ENCODE data around the gene TEX13D. TPM values are rescaled to one million over a fixed set of nuclear protein-coding genes. Genes with fewer than 3 reads are reported as not detected.

The TEX13D gene
- total and polyA plus RNA-seq, 2 donors (not counting 3 experiments of a cell fraction or from before 2014, with no cell fraction given), result not detected

GRCh38 chrX:124300405-124300804 lies 32.1 kb upstream of the TEX13D start:
- Histone ChIP-seq H3K4me3 (replicated peaks in 1 of 3; ENCODE audit: insufficient read depth in 1 of 3, low read depth in 1 of 3, low read length in 3 of 3) (no peak overlapping the region), H4K20me1 (replicated peaks; ENCODE audit: control insufficient read depth, extremely low read depth, insufficient read depth, low read length) (no peaks in the 10 kb centered on the region), H3K79me2 (ENCODE audit: control insufficient read depth, insufficient read depth, low read length) (no peaks in the 10 kb centered on the region), H3K27me3 (ENCODE audit: control insufficient read depth in 2 of 2, insufficient read depth in 2 of 2, low read length in 2 of 2) (no peaks in the 10 kb centered on the region), H3K27ac (ENCODE audit: insufficient read depth, low read depth, low read length) (no peak overlapping the region), H3K36me3 (ENCODE audit: control insufficient read depth in 2 of 2, extremely low read depth in 1 of 2, insufficient read depth in 2 of 2, low read length in 2 of 2) (no peaks in the 10 kb centered on the region), H3K9me1 (replicated peaks; ENCODE audit: control insufficient read depth, extremely low read depth, insufficient read depth, low read length) (no peaks in the 10 kb centered on the region), H3K9me3 (replicated peaks; ENCODE audit: control insufficient read depth, insufficient read depth, low read length) (no peaks in the 10 kb centered on the region), H2AFZ (ENCODE audit: low read depth, low read length) (no peak overlapping the region), H3K4me1 (ENCODE audit: control insufficient read depth, extremely low read depth, insufficient read depth, low read length) (no peaks in the 10 kb centered on the region), H3K9ac (replicated peaks; ENCODE audit: extremely low read depth, insufficient read depth, low read length) (no peak overlapping the region), H3K4me2 (ENCODE audit: insufficient read depth, low read length) (no peak overlapping the region)
- no peak for DNase-seq (ENCODE audit: low read depth, low spot score)
- intact Hi-C loops (cut with micrococcal nuclease) (no loop called here), dilution Hi-C loops (cut with MboI; ENCODE audit: extremely low pct_ligation_motif_present, low sequenced_read_pairs) (no loop called here)
- ChIA-PET POLR2A (no interaction called here), CTCF (no interaction called here)
- BruUV-seq (replicated peaks), result no TSS peak
- no peak for FAIRE-seq
- no peak for TF ChIP-seq CTCF (IDR thresholded peaks at IDR 0.05; ENCODE audit: extremely low read depth in 1 of 2, insufficient read depth in 1 of 2, low read depth in 1 of 2, low read length in 2 of 2)
- TF ChIP-seq POLR2A (IDR thresholded peaks at IDR 0.05; ENCODE audit: low read depth, low read length), result no peak
- no peak for TF ChIP-seq MAX (IDR thresholded peaks at IDR 0.05; ENCODE audit: insufficient read depth, insufficient read length)
- TF ChIP-seq GATA2 (IDR thresholded peaks at IDR 0.05; ENCODE audit: insufficient read depth, insufficient read length, low read depth, low read length), result no peak
- TF ChIP-seq JUN (IDR thresholded peaks at IDR 0.05; ENCODE audit: borderline replicate concordance, insufficient read depth, insufficient read length, low read depth), result no peak
- no peak for TF ChIP-seq EZH2 (IDR thresholded peaks at IDR 0.05; ENCODE audit: borderline replicate concordance, low read depth, low read length, severe bottlenecking)
- TF ChIP-seq FOS (IDR thresholded peaks at IDR 0.05; ENCODE audit: borderline replicate concordance, insufficient read depth, low read length), result no peak
- no peak for TF ChIP-seq MYC (IDR thresholded peaks at IDR 0.05; ENCODE audit: low read depth, low read length)
- no peak for TF ChIP-seq POLR2AphosphoS5 (IDR thresholded peaks at IDR 0.05; ENCODE audit: insufficient read depth, low read depth, low read length)
